ENCODE data around the gene ZBTB12.

The ZBTB12 gene

DNA sequence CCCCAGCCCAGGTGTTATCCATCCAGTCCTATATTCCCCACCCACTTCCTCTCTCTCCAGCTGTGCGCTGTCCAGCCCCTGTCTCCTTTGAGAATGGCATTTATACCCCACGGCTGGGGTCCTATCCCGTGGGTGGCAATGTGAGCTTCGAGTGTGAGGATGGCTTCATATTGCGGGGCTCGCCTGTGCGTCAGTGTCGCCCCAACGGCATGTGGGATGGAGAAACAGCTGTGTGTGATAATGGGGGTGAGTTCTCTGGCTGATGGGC lies 26.7 kb upstream of the ZBTB12 start:
- ChIA-PET CTCF (interaction anchor here (1.6 to 3.4 kb wide), 2 partner anchors 22 to 24 kb away, joined by 3 to 17 read pairs; no protein-coding TSS in a partner anchor), POLR2A (no interaction called here)
- Histone ChIP-seq H3K36me3 (ENCODE audit: control insufficient read depth in 2 of 2, insufficient read depth in 1 of 2, low read length in 2 of 2) (no peaks in the 10 kb centered on the region), H3K27ac (ENCODE audit: extremely low read depth, low read depth, low read length) (no peak overlapping the region), H3K4me1 (ENCODE audit: control insufficient read depth, insufficient read depth, low read length) (no peaks in the 10 kb centered on the region), H3K9me3 (ENCODE audit: control insufficient read depth, insufficient read depth, low read depth, low read length) (no peaks in the 10 kb centered on the region), H3K4me3 (ENCODE audit: low read depth, low read length) (no peak overlapping the region)
- TF ChIP-seq ZNF548 (tag by site-specific recombination; IDR thresholded peaks at IDR 0.05), result no peak
- TF ChIP-seq, protein P1, sequence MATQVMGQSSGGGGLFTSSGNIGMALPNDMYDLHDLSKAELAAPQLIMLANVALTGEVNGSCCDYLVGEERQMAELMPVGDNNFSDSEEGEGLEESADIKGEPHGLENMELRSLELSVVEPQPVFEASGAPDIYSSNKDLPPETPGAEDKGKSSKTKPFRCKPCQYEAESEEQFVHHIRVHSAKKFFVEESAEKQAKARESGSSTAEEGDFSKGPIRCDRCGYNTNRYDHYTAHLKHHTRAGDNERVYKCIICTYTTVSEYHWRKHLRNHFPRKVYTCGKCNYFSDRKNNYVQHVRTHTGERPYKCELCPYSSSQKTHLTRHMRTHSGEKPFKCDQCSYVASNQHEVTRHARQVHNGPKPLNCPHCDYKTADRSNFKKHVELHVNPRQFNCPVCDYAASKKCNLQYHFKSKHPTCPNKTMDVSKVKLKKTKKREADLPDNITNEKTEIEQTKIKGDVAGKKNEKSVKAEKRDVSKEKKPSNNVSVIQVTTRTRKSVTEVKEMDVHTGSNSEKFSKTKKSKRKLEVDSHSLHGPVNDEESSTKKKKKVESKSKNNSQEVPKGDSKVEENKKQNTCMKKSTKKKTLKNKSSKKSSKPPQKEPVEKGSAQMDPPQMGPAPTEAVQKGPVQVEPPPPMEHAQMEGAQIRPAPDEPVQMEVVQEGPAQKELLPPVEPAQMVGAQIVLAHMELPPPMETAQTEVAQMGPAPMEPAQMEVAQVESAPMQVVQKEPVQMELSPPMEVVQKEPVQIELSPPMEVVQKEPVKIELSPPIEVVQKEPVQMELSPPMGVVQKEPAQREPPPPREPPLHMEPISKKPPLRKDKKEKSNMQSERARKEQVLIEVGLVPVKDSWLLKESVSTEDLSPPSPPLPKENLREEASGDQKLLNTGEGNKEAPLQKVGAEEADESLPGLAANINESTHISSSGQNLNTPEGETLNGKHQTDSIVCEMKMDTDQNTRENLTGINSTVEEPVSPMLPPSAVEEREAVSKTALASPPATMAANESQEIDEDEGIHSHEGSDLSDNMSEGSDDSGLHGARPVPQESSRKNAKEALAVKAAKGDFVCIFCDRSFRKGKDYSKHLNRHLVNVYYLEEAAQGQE (tag by site-specific recombination; IDR thresholded peaks at IDR 0.05), result peak; percentile 55

DNA sequence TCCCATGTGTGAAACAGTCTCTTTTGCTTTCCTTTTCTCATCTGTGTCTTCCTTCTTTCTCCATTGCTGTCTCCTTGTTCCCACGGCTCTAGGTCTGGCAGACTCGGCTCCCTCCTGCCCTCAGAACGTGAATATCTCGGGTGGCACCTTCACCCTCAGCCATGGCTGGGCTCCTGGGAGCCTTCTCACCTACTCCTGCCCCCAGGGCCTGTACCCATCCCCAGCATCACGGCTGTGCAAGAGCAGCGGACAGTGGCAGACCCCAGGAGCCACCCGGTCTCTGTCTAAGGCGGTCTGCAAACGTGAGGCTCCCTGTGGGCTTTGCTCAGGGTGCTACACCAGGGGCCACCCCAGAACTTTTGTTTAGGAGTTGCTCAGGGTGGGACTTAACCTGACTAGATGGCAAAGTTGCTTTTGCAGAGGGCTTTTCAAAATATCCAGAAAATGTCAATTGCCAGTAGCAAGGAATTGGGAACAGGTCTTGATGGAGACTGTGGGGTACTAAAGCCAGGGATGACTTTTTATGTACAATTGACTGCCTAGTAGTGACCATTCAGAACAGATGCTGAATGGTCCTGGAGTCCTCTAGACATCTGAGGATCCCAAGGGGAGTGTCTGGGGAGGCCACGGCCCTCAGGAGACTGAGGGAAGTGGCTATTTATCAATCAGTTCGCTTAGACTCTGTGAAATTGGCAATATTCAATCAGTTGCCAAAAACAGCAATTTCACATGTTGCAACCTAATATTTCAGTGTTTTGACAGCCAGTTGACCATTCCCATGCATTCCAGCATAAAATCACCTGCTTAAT lies 26.2 kb upstream of the ZBTB12 start:
- H3K9me3 ChIP-seq (ENCODE audit: control insufficient read depth, insufficient read depth, low read depth, low read length), result no peaks in the 10 kb centered on the region
- TF ChIP-seq WT1 (tag by site-specific recombination; IDR thresholded peaks at IDR 0.05), result no peak
- no peak for TF ChIP-seq ZNF701 (tag by site-specific recombination; IDR thresholded peaks at IDR 0.05)
- TF ChIP-seq ZNF16 (tag by site-specific recombination; IDR thresholded peaks at IDR 0.05; ENCODE audit: low read depth), result no peak
- no peak for TF ChIP-seq ZNF292 (tag by site-specific recombination; IDR thresholded peaks at IDR 0.05; ENCODE audit: borderline replicate concordance, low read depth)
- TF ChIP-seq, protein P2, sequence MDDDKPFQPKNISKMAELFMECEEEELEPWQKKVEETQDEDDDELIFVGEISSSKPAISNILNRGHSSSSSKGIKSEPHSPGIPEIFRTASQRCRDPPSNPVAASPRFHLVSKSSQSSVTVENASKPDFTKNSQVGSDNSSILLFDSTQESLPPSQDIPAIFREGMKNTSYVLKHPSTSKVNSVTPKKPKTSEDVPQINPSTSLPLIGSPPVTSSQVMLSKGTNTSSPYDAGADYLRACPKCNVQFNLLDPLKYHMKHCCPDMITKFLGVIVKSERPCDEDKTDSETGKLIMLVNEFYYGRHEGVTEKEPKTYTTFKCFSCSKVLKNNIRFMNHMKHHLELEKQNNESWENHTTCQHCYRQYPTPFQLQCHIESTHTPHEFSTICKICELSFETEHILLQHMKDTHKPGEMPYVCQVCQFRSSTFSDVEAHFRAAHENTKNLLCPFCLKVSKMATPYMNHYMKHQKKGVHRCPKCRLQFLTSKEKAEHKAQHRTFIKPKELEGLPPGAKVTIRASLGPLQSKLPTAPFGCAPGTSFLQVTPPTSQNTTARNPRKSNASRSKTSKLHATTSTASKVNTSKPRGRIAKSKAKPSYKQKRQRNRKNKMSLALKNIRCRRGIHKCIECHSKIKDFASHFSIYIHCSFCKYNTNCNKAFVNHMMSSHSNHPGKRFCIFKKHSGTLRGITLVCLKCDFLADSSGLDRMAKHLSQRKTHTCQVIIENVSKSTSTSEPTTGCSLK (tag by site-specific recombination; IDR thresholded peaks at IDR 0.05), result no peak
- no peak for TF ChIP-seq ZNF785 (tag by site-specific recombination; IDR thresholded peaks at IDR 0.05)
- TF ChIP-seq ZXDB (tag by site-specific recombination; IDR thresholded peaks at IDR 0.05), result no peak
- TF ChIP-seq, protein P3, sequence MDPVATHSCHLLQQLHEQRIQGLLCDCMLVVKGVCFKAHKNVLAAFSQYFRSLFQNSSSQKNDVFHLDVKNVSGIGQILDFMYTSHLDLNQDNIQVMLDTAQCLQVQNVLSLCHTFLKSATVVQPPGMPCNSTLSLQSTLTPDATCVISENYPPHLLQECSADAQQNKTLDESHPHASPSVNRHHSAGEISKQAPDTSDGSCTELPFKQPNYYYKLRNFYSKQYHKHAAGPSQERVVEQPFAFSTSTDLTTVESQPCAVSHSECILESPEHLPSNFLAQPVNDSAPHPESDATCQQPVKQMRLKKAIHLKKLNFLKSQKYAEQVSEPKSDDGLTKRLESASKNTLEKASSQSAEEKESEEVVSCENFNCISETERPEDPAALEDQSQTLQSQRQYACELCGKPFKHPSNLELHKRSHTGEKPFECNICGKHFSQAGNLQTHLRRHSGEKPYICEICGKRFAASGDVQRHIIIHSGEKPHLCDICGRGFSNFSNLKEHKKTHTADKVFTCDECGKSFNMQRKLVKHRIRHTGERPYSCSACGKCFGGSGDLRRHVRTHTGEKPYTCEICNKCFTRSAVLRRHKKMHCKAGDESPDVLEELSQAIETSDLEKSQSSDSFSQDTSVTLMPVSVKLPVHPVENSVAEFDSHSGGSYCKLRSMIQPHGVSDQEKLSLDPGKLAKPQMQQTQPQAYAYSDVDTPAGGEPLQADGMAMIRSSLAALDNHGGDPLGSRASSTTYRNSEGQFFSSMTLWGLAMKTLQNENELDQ (tag by site-specific recombination; IDR thresholded peaks at IDR 0.05; ENCODE audit: low read depth), result no peak
- TF ChIP-seq, protein P4, sequence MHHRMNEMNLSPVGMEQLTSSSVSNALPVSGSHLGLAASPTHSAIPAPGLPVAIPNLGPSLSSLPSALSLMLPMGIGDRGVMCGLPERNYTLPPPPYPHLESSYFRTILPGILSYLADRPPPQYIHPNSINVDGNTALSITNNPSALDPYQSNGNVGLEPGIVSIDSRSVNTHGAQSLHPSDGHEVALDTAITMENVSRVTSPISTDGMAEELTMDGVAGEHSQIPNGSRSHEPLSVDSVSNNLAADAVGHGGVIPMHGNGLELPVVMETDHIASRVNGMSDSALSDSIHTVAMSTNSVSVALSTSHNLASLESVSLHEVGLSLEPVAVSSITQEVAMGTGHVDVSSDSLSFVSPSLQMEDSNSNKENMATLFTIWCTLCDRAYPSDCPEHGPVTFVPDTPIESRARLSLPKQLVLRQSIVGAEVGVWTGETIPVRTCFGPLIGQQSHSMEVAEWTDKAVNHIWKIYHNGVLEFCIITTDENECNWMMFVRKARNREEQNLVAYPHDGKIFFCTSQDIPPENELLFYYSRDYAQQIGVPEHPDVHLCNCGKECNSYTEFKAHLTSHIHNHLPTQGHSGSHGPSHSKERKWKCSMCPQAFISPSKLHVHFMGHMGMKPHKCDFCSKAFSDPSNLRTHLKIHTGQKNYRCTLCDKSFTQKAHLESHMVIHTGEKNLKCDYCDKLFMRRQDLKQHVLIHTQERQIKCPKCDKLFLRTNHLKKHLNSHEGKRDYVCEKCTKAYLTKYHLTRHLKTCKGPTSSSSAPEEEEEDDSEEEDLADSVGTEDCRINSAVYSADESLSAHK (tag by site-specific recombination; IDR thresholded peaks at IDR 0.05), result no peak
- TF ChIP-seq OSR2 (tag by site-specific recombination; IDR thresholded peaks at IDR 0.05), result no peak
- TF ChIP-seq, protein P5, sequence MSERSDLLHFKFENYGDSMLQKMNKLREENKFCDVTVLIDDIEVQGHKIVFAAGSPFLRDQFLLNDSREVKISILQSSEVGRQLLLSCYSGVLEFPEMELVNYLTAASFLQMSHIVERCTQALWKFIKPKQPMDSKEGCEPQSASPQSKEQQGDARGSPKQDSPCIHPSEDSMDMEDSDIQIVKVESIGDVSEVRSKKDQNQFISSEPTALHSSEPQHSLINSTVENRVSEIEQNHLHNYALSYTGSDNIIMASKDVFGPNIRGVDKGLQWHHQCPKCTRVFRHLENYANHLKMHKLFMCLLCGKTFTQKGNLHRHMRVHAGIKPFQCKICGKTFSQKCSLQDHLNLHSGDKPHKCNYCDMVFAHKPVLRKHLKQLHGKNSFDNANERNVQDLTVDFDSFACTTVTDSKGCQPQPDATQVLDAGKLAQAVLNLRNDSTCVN (tag by site-specific recombination; optimal IDR thresholded peaks at IDR 0.05), result no peak
- TF ChIP-seq, protein P6, sequence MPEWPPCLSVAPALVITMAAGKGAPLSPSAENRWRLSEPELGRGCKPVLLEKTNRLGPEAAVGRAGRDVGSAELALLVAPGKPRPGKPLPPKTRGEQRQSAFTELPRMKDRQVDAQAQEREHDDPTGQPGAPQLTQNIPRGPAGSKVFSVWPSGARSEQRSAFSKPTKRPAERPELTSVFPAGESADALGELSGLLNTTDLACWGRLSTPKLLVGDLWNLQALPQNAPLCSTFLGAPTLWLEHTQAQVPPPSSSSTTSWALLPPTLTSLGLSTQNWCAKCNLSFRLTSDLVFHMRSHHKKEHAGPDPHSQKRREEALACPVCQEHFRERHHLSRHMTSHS (tag by site-specific recombination; IDR thresholded peaks at IDR 0.05), result no peak
- TF ChIP-seq ZNF664 (tag by site-specific recombination; IDR thresholded peaks at IDR 0.05), result no peak
- TF ChIP-seq ZNF2 (tag by site-specific recombination; IDR thresholded peaks at IDR 0.05), result no peak
- POLR2A ChIA-PET, result no interaction called here
- H3K4me1 ChIP-seq (ENCODE audit: control insufficient read depth, insufficient read depth, low read length), result no peaks in the 10 kb centered on the region
- no peak overlapping the region for H3K4me3 ChIP-seq (ENCODE audit: low read depth, low read length)
- CTCF ChIA-PET, result interaction anchor here (0.9 to 3.4 kb wide), 3 partner anchors 13 to 24 kb away, joined by 3 to 17 read pairs (median 3); no protein-coding TSS in a partner anchor
- H3K36me3 ChIP-seq (ENCODE audit: control insufficient read depth in 2 of 2, insufficient read depth in 1 of 2, low read length in 2 of 2), result no peaks in the 10 kb centered on the region
- no peak overlapping the region for H3K27ac ChIP-seq (ENCODE audit: extremely low read depth, low read depth, low read length)
